NCI-H1092 (cell line): ENCODE results near the gene LZTR1.
"Not testable (repeated sequence)": the region's sequence is repeated elsewhere in the genome, so short reads cannot be mapped to it uniquely, and the experiment has no call there.

Experiments
- DNase-seq: peaks from one replicate; lab custom pipeline; 2025; lab: John Stamatoyannopoulos, UW

Gene LZTR1

DNA sequence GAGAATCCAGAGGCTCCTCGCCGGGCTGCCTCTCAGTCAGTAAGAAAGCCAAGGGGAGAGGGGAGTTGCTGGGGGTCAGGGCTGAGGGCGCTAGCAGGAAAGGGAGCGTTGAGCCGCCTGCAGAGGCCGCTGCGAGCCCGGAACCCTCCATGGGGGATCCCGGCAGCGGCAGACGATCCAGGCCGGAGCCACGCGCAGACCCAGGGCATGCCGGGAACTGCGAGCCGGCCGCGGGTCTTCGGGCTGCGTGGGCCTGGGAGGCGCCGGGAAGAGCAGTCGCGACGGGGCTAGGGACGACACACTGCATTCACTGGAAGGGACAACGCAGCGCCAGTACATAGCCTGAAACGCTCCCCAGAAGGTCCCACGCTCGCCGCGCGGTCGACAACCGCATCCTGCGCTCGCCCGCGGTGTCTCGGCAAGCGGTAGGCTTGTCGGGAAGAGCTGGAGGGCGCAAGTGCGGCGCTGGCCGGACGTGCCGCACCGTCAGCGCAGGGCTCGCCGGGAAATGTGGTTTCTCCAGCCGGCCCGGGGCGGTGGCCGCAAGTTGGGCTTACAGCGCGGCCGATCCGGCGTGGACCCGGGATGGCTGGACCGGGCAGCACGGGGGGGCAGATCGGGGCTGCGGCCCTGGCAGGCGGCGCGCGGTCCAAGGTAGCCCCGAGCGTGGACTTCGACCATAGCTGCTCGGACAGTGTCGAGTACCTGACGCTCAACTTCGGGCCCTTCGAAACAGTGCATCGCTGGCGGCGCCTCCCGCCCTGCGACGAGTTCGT is at the start of gene LZTR1:
LZTR1 (plus strand) TSS at position 511 of the 776 bp plus-strand sequence; CDS start at position 586, 75 bp downstream.
- peak; percentile 63 for DNase-seq

DNA sequence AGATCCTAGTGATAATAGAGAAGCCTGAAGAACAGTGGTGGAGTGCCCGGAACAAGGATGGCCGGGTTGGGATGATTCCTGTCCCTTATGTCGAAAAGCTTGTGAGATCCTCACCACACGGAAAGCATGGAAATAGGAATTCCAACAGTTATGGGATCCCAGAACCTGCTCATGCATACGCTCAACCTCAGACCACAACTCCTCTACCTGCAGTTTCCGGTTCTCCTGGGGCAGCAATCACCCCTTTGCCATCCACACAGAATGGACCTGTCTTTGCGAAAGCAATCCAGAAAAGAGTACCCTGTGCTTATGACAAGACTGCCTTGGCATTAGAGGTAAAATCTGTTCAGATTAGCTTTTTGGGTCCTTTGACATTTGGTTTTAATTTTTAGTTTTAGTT is 48.2 kb upstream of the LZTR1 start:
- DNase-seq, result no peak

DNA sequence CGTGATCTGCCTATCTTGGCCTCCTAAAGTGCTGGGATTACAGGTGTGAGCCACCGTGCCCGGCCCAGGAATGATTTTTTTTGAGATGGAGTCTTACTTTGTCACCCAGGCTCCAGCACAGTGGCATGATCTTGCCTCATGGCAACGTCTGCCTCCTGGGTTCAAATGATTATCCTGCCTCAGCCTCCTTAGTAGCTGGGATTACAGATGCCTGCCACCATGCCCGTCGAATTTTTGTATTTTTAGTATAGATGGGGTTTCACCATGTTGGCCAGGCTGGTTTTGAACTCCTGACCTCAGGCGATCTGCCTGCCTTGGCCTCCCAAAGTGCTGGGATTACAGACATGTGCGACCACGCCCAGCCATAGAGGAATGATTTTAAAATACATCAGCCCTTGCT is 47.0 kb upstream of the LZTR1 start:
- DNase-seq, result not testable (repeated sequence)

DNA sequence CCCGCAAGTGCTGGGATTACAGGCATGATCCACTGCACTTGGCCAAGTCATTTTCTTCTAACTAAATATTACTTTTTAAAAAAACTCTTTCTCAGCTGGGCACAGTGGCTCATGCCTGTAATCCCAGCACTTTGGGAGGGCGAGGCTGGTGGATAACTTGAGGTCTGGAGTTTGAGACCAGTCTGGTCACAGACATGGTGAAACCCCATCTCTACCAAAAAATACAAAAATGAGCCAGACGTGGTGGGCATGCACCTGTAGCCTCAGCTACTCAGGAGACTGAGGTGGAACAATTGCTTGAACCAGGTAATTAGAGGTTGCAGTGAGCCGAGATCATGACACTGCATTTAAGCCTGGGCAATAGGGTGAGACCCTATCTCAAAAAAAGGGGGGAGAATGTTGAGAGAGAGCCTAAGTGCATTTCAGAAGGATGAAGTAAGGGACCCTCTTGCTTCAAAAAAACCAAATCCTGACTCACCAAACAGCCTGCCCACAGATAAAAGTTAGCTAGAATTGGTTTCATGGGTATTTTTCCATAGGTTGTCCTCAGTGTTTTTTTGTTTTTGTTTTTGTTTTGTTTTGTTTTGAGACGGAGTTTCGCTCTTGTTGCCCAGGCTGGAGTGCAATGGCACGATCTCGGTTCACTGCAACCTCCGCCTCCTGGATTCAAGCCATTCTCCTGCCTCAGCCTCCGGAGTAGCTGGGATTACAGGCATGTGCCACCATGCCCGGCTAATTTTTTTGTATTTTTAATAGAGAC is 46.1 kb upstream of the LZTR1 start:
- DNase-seq, result not testable (repeated sequence)

DNA sequence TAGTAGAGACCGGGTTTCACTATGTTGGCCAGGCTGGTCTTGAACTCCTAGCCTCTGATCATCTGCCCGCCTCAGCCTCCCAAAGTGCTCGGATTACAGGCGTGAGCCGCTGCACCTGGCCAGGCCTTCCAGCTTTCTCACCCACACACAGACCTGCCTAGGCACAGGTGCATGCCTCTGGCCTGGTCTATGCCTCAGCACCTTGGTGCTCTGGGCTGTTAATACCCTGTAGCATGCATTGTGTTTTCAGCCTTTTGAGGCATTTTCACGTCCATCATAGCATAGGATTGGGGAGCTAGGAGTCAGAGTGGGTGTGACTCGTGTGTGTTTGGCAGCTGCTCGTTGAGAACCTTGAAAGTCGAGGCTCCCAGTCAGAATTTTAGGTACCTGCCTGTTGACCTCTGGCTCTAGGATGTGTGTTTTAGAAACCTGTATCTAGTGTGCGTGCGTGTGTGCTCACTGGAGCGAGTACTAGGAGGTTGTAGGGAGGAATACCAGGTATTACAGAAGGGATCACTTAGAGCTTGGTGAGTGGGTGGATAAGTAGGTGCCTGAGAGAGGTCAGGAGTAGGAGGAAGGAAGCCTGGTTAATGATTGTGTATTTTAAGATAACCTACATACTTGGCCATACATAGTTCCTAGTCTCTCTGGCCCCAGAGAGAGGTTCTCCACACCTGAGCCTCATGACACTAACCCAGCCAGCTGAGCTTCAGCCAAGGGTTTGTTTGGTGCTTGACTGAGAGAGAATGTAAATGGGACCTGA is 44.9 kb upstream of the LZTR1 start:
- DNase-seq, result no peak

DNA sequence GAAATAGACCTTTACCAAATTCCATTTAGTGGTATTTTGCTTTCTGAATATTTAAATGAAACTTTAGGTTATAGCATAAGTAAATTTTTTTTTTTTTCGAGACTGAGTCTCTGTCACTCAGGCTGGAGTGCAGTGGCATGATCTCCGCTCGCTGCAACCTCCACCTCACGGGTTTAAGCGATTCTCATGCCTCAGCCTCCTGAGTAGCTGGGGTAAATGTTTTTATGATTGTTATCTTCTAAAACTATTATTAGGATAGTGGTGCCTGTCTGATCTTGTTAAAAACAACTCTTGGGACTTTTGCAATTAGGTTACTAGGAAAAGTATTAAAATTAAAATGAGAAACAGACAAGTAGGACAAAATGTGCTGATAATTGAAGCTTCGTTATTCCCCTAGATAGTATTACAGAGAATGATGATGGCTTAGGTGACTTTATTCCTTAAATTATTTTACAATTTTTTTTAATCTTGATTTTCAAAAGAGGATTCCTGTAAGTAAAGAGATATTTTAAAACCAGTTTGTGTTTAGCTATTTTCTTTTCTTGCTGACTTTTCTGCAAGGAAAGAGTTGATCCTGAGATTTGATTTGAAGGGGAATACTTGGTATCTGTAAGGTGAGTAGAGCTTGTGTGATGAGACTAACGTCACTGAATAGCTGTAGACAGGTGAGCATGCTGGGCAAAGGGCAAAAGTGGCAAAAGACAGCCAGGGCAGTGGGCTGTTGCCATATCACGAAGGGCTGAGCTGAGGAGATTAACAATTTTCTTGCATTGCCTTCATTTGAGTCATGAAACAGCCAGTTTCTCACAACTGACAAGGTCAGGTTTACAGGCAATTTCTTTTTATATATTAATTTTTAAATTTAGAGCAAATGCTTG is 44.1 kb upstream of the LZTR1 start:
- DNase-seq, result no peak

DNA sequence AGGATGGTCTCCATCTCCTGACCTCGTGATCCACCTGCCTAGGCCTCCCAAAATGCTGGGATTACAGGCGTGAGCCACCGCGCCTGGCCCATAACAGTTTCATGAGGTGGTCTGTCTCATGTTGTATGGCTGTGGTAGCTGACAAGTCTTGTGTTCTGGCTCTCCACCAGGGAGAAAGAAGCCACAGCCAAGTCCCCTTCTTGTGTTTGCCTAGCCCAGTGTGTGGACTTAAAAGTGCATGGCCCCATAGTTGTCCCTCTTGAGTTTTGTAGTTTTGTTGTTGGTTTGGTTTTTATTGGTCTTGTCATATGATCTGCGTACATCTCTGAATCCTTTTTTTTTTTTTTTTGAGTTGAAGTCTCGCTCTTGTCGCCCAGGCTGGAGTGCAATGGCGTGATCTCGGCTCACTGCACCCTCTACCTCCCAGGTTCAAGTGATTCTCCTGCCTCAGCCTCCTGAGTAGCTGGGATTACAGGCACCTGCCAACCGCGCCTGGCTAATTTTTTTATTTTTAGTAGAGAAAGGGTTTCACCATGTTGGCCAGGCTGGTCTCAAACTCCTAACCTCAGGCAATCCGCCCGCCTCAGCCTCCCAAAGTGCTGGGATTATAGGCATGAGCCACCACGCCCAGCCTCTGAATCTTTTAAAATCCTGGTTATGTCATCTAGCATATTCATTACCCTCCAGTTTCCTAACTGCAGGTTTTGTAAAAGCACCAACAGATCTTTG is 42.5 kb upstream of the LZTR1 start:
- not testable (repeated sequence) for DNase-seq

DNA sequence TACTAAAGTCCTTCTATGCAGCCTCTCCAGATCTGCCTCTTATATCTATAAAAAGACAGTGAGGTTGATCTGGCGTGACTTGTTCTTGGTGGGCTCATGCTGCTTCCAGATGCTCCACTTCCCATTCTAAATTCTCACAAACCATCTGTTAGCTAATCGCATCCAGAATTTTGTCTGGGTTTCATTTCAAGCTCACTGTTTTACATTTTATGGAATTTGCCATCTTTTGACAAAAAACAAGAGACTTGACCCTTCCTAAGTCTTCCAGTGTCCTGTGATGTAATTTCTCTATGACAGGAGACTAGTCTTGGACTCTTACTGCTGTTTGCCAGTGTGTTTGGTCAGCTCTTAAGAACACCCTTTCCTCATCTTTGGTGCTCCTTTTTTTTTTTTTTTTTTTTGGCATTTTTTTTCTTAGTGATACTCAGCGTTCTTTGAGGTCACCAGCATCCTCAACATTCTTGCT is 41.9 kb upstream of the LZTR1 start:
- no peak for DNase-seq

DNA sequence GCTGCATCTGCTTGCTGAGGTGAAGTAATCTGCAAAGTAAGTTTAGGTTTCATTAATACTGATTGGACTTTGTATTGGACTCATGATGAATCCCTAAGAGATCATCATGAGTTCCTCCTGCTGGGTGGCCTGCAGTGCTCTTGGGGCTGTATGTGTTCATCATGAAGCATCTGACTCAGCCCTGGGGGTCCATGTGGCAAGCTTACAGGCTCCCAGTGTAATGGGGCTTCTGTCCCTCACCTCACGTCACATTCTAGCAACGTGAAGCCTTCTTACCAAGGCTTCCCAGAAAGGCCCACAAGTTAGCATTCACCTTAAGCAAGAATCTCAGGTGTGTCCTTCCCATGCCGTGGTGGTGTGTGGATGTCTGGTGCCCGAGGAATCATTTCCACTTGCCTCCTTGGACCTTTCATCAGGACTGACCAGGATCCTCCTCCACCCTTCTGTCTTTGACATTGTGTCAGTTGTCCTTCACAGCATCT is 41.2 kb upstream of the LZTR1 start:
- no peak for DNase-seq

DNA sequence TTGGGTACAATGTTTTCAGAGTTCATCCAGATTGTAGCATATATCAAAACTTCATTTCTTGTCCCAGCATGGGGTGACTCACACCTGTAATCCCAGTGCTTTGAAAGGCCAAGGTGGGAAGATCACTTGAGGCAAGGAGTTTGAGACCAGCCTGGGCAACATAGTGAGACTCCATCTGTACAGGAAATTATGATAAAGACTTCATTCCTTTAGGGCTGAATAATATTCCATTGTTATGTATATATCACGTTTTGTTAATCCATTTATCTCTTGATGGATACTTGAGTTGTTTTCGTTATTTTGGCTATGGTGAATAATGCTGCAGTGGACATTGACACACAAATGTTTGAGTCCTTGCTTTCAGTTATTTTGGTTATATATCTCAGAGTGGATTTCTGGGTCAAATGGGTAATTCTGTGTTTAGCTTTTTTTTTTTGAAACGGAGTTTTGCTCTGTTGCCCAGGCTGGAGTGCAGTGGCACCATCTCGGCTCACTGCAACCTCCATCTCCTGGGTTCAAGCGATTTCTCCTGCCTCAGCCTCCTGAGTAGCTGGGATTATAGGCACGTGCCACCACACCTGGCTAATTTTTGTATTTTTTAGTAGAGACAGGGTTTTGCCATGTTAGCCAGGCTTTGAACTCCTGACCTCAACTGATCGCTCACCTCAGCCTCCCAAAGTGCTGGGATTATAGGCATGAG is 39.7 kb upstream of the LZTR1 start:
- not testable (repeated sequence) for DNase-seq

DNA sequence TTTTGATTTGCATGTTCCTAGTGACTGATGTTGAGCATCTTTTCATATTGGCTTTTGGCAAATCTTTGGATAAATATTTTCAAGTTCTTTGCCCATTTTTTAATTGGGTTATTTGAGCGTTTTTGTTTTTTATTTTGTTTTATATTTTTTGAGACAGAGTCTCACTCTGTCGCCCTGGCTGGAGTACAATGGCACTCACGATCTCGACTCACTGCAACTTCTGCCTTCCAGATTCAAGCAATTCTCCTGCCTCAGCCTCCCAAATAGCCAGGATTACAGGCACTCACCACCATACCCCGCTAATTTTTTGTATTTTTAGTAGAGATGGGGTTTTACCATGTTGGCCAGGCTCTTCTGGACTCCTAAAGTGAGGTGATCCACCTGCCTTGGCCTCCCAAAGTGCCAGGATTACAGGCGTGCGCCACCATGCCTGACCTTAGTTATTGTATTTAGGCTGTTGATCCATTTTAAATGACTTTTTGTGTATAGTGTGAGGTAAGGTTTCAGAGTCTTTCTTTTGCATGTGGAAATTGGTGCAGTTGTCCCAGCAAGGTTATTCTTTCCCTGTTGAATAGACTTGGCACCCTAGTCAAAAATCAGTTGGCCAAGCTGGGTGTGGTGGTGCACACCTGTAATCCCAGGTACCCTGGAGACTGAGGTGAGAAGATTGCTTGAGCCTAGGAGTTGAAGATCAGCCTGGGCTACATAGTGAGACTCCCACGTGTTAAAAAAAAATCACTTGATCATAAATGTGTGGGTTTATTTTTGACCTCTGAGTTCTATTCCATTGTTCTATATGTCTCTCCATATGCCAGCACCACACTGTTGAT is 38.8 kb upstream of the LZTR1 start:
- no peak for DNase-seq

DNA sequence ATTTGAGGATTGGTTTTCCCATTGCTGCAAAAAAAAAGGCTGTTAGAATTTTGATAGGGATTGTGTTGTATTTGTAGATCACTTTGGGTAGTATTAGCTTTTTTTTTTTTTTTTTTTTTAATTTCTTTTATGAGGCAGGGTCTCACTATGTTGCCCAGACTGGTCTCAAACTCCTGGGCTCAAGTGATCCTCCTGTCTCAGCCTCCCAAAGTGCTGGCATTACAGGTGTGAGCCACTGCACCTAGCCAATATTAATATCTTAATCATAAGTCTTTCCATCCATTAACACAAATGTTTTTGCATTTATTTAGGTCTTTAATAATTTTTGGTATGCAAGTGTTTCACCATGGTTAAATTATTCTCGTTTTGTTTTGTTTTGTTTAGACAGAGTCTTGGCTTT is 38.1 kb upstream of the LZTR1 start:
- DNase-seq, result no peak

DNA sequence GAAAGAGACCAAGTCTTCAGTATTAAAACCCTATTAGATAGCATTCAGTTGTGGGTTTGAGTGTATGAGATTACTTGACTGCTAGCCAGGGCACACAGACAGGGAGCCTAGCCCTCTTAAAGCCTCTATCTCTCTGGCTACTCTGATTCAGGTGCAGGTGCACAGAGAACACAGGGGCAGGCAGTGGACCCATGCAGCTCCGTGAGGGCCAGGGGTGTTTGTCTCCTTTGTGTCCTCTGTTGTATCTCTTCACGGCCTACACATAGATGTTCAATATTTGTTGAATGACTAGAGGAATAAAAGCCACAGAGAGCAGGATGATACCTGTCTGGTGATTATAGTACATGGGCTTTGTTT is 36.5 kb upstream of the LZTR1 start:
- DNase-seq, result no peak

DNA sequence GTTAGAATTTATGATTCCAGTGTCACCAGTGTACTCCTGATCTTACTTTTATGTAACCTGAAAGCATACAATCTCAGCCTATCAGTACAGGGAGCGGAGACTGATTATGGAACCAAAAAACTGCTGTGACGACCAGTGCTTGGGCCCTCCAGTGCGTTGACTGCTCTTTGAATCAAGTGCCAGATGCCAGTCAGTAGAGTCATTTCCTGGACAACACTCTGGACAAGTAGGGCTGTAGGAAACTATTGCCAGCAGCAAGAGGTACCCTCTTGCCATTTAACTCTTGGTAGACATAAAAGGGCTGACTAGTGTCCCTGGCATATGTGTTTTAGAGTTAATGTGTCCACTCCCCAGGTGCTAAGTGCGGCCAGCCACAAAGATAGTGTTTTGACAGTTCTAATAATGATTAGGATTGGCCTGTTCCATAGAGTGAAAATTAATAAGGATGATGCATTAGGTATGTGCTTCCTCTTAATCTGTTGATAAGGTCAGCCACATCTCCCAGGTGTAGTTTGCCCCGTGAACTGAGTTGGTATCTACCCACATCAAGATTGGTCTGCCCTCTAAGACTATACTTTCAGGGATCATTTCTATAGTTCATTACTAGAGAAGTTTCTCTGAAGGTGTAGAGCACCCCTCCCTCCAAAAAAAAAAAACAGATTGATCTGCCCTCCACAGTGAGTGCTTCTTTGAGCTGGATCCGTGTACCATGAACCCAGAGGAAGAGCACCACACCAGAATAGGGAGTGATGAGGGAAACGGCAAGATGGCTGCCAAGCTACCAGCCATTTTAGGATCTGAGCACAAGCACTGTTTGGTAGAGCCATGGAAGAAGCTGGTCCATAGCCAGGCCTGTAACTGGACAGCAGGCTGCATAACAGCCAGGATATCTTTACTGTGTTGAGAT is 35.8 kb upstream of the LZTR1 start:
- no peak for DNase-seq

DNA sequence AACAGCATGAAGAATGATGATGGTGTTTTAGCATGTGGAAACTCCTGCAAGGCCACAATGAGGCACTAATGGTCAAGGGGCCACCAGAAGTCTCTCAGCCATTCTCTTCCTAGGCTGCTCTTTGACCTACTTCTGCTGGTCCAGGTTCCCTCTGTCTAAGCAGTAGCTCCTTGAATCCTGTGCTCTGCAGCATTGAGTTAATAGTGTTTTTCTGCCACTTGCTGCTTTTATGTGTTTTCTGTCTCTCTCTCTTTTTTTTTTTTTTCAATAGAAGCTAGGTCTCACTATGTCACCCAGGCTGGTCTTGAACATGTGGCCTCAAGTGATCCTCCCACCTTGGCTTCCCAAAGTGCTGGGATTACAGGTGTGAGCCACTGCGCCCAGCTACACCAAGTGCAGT is 35.1 kb upstream of the LZTR1 start:
- no peak for DNase-seq

DNA sequence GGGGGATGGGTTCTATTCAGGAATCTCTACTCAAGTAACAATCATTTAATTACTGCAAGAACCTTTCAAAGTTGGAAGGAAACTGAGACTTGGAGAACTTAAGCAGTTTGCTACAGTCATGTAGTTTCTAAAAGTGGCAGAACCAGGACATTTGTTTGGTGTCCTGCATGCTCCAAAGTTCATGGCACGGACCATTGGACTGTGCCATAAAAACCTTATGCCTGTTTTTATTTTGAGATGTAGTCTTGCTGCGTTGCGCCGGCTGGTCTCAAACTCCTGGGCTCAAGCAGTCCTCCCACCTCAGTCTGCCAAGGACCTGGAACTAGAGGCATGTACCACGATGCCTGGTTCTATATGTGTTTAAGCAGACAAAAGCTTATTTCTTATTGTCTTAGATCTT is 33.6 kb upstream of the LZTR1 start:
- DNase-seq, result no peak

DNA sequence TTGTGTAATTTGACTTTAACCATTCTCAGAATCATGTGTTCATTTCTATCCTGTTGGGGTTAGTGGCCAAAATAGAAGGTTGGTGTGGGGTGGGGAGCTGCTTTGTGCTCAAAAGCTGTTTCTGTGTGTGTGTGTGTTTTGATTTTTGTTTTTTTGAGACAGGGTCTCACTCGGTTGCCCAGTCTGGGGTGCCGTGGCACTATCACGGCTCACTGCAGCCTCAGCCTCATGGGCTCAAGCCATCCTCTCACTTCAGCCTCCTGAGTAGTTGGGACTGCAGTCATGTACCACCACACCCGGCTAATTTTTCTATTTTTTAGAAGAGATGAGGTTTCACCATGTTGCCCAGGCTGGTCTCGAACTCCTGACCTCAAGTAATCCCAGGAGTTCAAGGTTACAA is 33.1 kb upstream of the LZTR1 start:
- DNase-seq, result no peak

DNA sequence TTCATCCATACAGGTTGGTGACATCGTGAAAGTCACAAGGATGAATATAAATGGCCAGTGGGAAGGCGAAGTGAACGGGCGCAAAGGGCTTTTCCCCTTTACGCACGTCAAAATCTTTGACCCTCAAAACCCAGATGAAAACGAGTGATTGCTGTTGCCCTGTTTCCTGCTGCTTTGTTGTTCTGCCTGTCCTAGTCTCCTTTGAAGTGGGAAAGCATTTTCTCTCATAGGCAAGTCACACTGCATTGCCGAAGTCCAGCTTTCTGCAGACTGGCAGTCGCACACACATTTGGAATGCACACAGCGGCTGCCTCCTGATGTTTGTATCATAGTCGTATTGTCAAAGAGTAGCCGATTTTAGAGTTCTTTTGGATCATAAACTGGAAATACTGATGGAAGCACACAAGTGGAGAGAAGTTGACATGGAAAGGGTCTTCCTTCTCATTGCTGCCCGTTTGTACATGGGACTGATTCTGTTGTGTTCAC is 32.4 kb upstream of the LZTR1 start:
- DNase-seq, result no peak
